ENCODE results near the gene KRTAP12-1.

DNA sequence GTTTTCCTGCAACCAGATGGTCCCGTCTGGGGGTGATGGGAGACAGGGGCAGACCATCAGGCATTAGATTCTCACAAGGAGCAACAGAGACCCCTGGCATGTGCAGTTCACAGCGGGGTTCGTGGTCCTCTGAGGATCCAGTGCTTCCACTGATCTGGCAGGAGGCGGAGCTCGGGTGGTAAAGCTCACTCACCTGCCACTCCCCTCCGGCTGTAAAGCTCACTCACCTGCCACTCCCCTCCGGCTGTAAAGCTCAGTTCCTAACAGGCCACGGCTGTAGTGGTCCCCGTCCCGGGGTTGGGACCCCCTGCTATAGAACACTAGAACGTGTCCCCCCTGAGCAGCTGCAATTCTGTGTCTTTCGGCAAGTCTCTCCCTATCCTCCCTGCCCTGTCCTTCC lies 19.6 kb upstream of the KRTAP12-1 start:
- TF ChIP-seq, protein P1, sequence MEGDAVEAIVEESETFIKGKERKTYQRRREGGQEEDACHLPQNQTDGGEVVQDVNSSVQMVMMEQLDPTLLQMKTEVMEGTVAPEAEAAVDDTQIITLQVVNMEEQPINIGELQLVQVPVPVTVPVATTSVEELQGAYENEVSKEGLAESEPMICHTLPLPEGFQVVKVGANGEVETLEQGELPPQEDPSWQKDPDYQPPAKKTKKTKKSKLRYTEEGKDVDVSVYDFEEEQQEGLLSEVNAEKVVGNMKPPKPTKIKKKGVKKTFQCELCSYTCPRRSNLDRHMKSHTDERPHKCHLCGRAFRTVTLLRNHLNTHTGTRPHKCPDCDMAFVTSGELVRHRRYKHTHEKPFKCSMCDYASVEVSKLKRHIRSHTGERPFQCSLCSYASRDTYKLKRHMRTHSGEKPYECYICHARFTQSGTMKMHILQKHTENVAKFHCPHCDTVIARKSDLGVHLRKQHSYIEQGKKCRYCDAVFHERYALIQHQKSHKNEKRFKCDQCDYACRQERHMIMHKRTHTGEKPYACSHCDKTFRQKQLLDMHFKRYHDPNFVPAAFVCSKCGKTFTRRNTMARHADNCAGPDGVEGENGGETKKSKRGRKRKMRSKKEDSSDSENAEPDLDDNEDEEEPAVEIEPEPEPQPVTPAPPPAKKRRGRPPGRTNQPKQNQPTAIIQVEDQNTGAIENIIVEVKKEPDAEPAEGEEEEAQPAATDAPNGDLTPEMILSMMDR (IDR thresholded peaks at IDR 0.05; ENCODE audit: low read depth, low read length), result no peak
- no peak for TF ChIP-seq POLR2A (IDR thresholded peaks at IDR 0.05; ENCODE audit: extremely low read depth, insufficient read length)
- no peak for TF ChIP-seq MAX (IDR thresholded peaks at IDR 0.05; ENCODE audit: low read depth, low read length)
- no peak for TF ChIP-seq MYC (IDR thresholded peaks at IDR 0.05; ENCODE audit: low read depth, low read length)
